Measurements from ENCODE around the gene PDGFC. TPM values are rescaled to one million over a fixed set of nuclear protein-coding genes. Genes with fewer than 3 reads are reported as not detected.

The PDGFC gene
- total RNA-seq, 1 donor from 2014 or later: 82.5 TPM

DNA sequence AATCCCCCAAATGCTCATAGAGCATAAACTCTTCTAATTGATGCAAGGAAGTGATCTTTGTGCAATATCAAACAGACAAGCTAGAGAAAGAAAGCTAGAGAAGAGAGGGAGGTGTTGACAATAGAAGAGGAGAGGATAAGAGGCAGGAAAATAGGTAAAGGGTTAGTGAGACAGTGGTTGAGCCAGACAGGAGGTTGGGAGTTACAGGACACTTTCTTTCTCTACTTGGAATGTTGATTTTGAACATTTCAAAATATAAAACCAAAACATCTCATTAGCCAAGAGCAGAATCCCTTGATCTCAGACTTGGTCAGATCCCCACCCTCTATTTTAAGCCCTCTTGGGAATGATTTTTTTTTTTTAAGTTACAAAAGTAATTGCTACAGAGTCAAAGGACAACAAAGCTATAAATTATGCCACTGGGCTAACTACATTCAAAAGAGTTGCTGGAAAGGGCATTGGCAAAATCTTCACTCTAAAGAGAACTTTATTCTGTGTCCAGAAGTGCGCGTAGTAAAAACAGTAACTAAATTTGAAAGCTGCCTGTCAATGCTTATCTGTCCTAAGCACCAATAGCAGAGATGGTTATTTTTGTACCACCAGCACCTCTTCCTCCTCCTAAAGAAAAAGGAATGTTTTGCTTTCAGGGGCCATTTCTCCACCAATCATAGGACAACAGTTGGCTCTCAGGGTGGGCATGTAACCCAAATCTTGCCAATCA, 133.8 kb downstream of the PDGFC start:
- no peaks in the 10 kb centered on the region for H3K36me3 ChIP-seq (ENCODE audit: control insufficient read depth, insufficient read depth, low read length)
- no peak for DNase-seq (ENCODE audit: low read depth)
- TF ChIP-seq, protein P1, sequence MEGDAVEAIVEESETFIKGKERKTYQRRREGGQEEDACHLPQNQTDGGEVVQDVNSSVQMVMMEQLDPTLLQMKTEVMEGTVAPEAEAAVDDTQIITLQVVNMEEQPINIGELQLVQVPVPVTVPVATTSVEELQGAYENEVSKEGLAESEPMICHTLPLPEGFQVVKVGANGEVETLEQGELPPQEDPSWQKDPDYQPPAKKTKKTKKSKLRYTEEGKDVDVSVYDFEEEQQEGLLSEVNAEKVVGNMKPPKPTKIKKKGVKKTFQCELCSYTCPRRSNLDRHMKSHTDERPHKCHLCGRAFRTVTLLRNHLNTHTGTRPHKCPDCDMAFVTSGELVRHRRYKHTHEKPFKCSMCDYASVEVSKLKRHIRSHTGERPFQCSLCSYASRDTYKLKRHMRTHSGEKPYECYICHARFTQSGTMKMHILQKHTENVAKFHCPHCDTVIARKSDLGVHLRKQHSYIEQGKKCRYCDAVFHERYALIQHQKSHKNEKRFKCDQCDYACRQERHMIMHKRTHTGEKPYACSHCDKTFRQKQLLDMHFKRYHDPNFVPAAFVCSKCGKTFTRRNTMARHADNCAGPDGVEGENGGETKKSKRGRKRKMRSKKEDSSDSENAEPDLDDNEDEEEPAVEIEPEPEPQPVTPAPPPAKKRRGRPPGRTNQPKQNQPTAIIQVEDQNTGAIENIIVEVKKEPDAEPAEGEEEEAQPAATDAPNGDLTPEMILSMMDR (IDR thresholded peaks at IDR 0.05; ENCODE audit: insufficient read depth, low read length, poor library complexity, severe bottlenecking): no peak
- no peak overlapping the region for H3K4me3 ChIP-seq (ENCODE audit: low read depth, low read length)
- no peaks in the 10 kb centered on the region for H3K27me3 ChIP-seq (ENCODE audit: control insufficient read depth, insufficient read depth, low read length)

DNA sequence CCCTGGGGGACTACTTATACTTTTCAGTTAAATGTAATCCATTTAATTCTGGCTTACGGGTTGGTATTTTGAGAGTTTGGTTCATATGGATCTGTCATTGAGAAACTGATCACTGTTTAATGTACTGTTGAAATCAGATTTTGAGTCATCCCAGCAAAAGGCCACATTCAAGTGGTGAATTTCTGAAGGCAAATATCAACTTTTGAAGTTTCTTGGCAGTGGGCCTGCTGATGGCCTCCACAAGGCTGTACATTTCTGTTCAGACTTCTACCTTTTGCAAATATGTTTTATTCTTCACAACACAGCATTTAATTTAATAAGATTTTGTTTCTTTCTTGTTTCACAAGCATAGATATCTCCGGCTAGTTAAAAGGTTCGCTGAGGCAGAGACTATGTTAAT, 138.7 kb downstream of the PDGFC start:
- H3K27me3 ChIP-seq (ENCODE audit: control insufficient read depth, insufficient read depth, low read length): no peaks in the 10 kb centered on the region
- DNase-seq (ENCODE audit: low read depth): no peak
- H3K36me3 ChIP-seq (ENCODE audit: control insufficient read depth, insufficient read depth, low read length): no peaks in the 10 kb centered on the region
- TF ChIP-seq, protein P1 (IDR thresholded peaks at IDR 0.05; ENCODE audit: insufficient read depth, low read length, poor library complexity, severe bottlenecking): no peak
- H3K4me3 ChIP-seq (ENCODE audit: low read depth, low read length): no peak overlapping the region

DNA sequence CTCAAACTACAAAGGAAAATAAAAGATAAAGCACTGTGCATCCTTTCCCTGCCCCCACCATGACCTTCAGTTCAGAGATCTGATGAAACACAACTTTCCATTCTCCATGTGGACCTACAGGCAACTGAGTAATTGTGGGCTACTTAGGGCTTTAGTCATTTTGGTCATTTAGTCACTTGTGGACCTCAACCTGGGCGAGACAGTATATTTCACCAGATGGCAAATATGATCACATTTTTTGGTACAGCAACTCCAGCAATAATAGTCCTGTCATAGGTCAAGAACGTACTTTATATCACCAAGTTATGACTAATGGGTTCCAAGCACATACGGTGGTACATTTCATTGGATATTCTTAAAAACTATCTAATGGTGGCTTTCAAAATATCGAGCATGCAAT, 141.2 kb downstream of the PDGFC start:
- DNase-seq (ENCODE audit: low read depth): no peak
- TF ChIP-seq, protein P1 (IDR thresholded peaks at IDR 0.05; ENCODE audit: insufficient read depth, low read length, poor library complexity, severe bottlenecking): no peak

DNA sequence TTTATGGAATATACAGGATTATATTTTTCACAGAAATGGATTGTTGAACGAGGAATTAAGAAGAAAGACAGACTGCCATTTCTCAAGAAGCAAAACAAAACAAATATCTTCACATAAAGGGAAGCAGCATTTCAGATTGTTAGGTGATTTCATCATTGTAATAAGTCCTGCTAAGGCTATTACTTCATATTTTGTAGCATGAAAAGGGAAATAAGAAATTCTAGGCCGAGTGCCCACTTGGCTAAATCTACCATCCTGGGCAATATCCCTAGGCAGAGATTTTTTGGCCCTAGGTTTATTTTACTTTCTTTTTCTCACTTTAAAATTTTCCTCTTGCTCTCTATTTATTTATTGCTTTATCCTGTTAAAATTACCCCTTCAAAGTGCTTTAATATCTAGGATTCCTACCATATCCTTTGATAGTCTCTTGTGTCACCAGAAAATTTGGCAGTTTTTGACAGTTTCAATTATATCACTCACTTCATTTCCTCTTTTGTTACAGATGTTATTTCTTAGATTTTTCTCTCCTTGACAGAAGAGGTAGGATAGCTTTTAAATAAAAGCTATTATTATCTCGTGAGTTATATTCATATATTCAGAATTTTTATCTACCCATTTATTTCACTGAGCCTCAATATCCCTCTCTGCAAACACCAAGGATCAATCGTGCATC, 142.3 kb downstream of the PDGFC start:
- H3K27me3 ChIP-seq (ENCODE audit: control insufficient read depth, insufficient read depth, low read length): no peaks in the 10 kb centered on the region
- DNase-seq (ENCODE audit: low read depth): no peak
- TF ChIP-seq, protein P1 (IDR thresholded peaks at IDR 0.05; ENCODE audit: insufficient read depth, low read length, poor library complexity, severe bottlenecking): no peak
- H3K36me3 ChIP-seq (ENCODE audit: control insufficient read depth, insufficient read depth, low read length): no peaks in the 10 kb centered on the region
- H3K4me3 ChIP-seq (ENCODE audit: low read depth, low read length): no peak overlapping the region

More for the DNA sequence above, 141.2 kb downstream of the PDGFC start:
- no peaks in the 10 kb centered on the region for H3K27me3 ChIP-seq (ENCODE audit: control insufficient read depth, insufficient read depth, low read length)
- H3K36me3 ChIP-seq (ENCODE audit: control insufficient read depth, insufficient read depth, low read length): no peaks in the 10 kb centered on the region
- no peak overlapping the region for H3K4me3 ChIP-seq (ENCODE audit: low read depth, low read length)

DNA sequence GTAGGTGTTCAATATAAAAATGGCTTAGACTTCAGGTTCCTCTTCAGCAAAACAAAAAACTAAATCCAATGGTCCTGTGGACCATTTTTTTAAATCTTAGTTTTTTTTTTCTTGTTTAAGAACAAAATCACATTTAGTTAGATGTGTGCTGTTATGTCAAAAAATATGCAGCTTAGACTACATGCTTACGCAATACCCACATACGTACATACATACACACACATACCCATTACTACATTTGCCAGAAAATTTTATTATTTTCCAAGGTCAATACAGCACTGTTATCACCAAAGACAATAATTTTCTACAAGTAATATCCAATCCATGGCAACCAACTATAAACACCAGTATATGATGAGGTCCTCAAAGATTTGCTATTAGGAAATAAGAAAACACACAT, 144.1 kb downstream of the PDGFC start:
- Histone ChIP-seq H3K4me3 (ENCODE audit: low read depth, low read length) (no peak overlapping the region), H3K36me3 (ENCODE audit: control insufficient read depth, insufficient read depth, low read length) (no peaks in the 10 kb centered on the region), H3K27me3 (ENCODE audit: control insufficient read depth, insufficient read depth, low read length) (no peaks in the 10 kb centered on the region)
- TF ChIP-seq, protein P1 (IDR thresholded peaks at IDR 0.05; ENCODE audit: insufficient read depth, low read length, poor library complexity, severe bottlenecking): no peak
- no peak for DNase-seq (ENCODE audit: low read depth)
